Suprapubic skin (tissue), 3 donors: ENCODE results near the gene GALNT2.

ENCODE experiments used
- POLR2AphosphoS5 ChIP-seq, 3 donors: sonication (generic); formaldehyde crosslinking; IDR thresholded peaks; one replicate each; pipeline ENCODE4 v1.6.1; 2017; ENCODE audit warnings: antibody characterized with exemption in 3 of 3
- TF ChIP-seq, protein P1 (sequence below), 2 donors: fragments of 200-600 bp in 1 of 2; fragments of 450-650 bp in 1 of 2; sonication (generic) in 1 of 2; IDR thresholded peaks; one replicate each; pipeline ENCODE4 v1.5.1; 2016 to 2019; ENCODE audit warnings: antibody characterized with exemption in 2 of 2, mild to moderate bottlenecking in 1 of 2, moderate library complexity in 1 of 2

DNA sequence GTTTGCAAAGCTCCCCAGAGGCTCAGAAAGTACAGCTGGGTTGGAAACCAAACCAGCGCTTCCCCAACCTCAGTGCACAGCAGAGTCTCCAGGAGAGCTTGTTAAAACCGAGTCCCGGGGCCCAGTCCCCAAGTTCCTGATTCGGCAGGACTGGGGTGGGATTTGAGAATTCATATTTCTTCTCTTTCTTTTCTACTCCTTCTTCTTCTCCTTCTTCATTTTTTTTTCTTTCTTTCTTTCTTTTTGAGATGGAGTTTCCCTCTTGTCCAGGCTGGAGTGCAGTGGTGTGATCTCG, 222.3 kb downstream of the GALNT2 start:
- TF ChIP-seq POLR2AphosphoS5 (IDR thresholded peaks at IDR 0.05) = no peak
- TF ChIP-seq, protein P1, sequence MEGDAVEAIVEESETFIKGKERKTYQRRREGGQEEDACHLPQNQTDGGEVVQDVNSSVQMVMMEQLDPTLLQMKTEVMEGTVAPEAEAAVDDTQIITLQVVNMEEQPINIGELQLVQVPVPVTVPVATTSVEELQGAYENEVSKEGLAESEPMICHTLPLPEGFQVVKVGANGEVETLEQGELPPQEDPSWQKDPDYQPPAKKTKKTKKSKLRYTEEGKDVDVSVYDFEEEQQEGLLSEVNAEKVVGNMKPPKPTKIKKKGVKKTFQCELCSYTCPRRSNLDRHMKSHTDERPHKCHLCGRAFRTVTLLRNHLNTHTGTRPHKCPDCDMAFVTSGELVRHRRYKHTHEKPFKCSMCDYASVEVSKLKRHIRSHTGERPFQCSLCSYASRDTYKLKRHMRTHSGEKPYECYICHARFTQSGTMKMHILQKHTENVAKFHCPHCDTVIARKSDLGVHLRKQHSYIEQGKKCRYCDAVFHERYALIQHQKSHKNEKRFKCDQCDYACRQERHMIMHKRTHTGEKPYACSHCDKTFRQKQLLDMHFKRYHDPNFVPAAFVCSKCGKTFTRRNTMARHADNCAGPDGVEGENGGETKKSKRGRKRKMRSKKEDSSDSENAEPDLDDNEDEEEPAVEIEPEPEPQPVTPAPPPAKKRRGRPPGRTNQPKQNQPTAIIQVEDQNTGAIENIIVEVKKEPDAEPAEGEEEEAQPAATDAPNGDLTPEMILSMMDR (IDR thresholded peaks at IDR 0.05) = no peak
